SU-DHL-6 (cell line): ENCODE data around the gene TAX1BP1.

Experiments
- H2AFZ ChIP-seq: fragments of 200-600 bp; sonication (generic); 2 replicates; pipeline ENCODE4 v1.6.1; 2014; ENCODE audit warnings: low read depth, mild to moderate bottlenecking, moderate library complexity, mixed read lengths, antibody characterized with exemption, low read length; ENCODE audit not compliant: severe bottlenecking
- H3F3A ChIP-seq: fragments of 200-600 bp; shearing (Covaris generic); 2 replicates; pipeline ENCODE4 v1.6.0; 2016; ENCODE audit warnings: antibody characterized with exemption, mild to moderate bottlenecking; ENCODE audit not compliant: insufficient read depth
- H3K27ac ChIP-seq: fragments of 200-600 bp; sonication (generic); 2 replicates; pipeline ENCODE4 v1.5.1; 2016; ENCODE audit warnings: low read depth, mild to moderate bottlenecking, low read length, moderate library complexity, mixed read lengths
- H3K27me3 ChIP-seq: fragments of 200-600 bp; sonication (generic), shearing (Covaris generic); 2 replicates; pipeline ENCODE4 v1.6.0; 2014; ENCODE audit warnings: mild to moderate bottlenecking, low read length
- H3K36me3 ChIP-seq: fragments of 200-600 bp; sonication (generic); 2 replicates; pipeline ENCODE4 v1.6.1; 2014; ENCODE audit warnings: mild to moderate bottlenecking, low read length, mixed read lengths
- H3K4me2 ChIP-seq: fragments of 300-600, 200-600 bp; shearing (Covaris generic), sonication (generic); 2 replicates; pipeline ENCODE4 v1.6.0; 2014; ENCODE audit warnings: low read length, low read depth, mild to moderate bottlenecking; ENCODE audit not compliant: poor library complexity, severe bottlenecking
- H3K4me3 ChIP-seq: fragments of 200-600 bp; sonication (generic); 2 replicates; pipeline ENCODE4 v1.5.1; 2014; ENCODE audit warnings: antibody characterized with exemption, low read length, mild to moderate bottlenecking, mixed read lengths; ENCODE audit not compliant: insufficient read depth, poor library complexity, severe bottlenecking
- H3K79me2 ChIP-seq: fragments of 200-600 bp; sonication (generic); 2 replicates; pipeline ENCODE4 v1.6.1; 2014; ENCODE audit warnings: mild to moderate bottlenecking, low read length, moderate library complexity; ENCODE audit not compliant: insufficient read depth
- H3K9ac ChIP-seq: fragments of 200-600 bp; sonication (generic); 2 replicates; pipeline ENCODE4 v1.7.0; 2014; ENCODE audit warnings: mild to moderate bottlenecking, low read length
- H3K9me2 ChIP-seq: fragments of 200-600 bp; sonication (generic); replicated peaks from 2 replicates; pipeline ENCODE4 v1.6.1; 2014; ENCODE audit warnings: low read length; ENCODE audit not compliant: insufficient read depth
- H3K9me3 ChIP-seq: fragments of 200-600 bp; sonication (generic); 2 replicates; pipeline ENCODE4 v1.6.1; 2014; ENCODE audit warnings: low read length, mixed read lengths; ENCODE audit not compliant: insufficient read depth
- H4K20me1 ChIP-seq: fragments of 200-600 bp; sonication (generic); 2 replicates; pipeline ENCODE4 v1.6.1; 2014; ENCODE audit warnings: low read depth, mild to moderate bottlenecking, antibody characterized with exemption, low read length, moderate library complexity, mixed read lengths
- EZH2phosphoT487 ChIP-seq: fragments of 200-600 bp; sonication (generic), shearing (Covaris generic); conservative IDR thresholded peaks from 2 replicates; pipeline ENCODE4 v1.6.1; 2018; ENCODE audit warnings: mild to moderate bottlenecking, antibody characterized with exemption, low read length, moderate library complexity, mixed read lengths
- TF ChIP-seq, protein P1 (sequence below): fragments of 200-600 bp; sonication (generic); IDR thresholded peaks from one replicate; pipeline ENCODE4 v1.5.1; 2017; ENCODE audit warnings: antibody characterized with exemption, mild to moderate bottlenecking, low read length, moderate library complexity; ENCODE audit not compliant: insufficient read depth, poor library complexity, severe bottlenecking

TAX1BP1 gene

DNA sequence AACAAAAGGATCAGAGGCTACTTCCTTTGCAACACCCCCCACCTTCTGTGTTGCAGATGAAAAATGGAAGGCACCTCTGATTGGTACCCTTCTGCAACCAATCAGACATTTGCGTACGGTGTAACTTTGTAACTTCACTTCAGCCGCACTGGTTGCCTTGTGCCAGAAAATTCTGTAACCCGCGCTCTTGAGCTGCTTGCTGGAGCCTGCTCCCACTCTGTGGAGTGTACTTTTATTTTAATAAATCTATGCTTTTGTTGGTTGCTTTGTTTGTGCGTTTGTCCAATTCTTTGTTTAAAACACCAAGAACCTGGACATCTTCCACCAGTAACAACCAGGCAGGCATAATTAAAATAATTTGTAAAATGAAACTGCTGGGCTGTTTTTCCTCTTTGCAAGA is 31.5 kb upstream of the TAX1BP1 start:
- Histone ChIP-seq H4K20me1 (no peaks in the 10 kb centered on the region), H2AFZ (no peak overlapping the region), H3K9ac (no peak overlapping the region), H3K36me3 (no peaks in the 10 kb centered on the region), H3K79me2 (no peaks in the 10 kb centered on the region), H3K4me2 (no peak overlapping the region), H3K27ac (no peak overlapping the region), H3F3A (no peaks in the 10 kb centered on the region), H3K27me3 (no peaks in the 10 kb centered on the region), H3K4me3 (no peak overlapping the region), H3K9me3 (no peaks in the 10 kb centered on the region), H3K9me2 (no peaks in the 10 kb centered on the region)
- TF ChIP-seq, protein P1, sequence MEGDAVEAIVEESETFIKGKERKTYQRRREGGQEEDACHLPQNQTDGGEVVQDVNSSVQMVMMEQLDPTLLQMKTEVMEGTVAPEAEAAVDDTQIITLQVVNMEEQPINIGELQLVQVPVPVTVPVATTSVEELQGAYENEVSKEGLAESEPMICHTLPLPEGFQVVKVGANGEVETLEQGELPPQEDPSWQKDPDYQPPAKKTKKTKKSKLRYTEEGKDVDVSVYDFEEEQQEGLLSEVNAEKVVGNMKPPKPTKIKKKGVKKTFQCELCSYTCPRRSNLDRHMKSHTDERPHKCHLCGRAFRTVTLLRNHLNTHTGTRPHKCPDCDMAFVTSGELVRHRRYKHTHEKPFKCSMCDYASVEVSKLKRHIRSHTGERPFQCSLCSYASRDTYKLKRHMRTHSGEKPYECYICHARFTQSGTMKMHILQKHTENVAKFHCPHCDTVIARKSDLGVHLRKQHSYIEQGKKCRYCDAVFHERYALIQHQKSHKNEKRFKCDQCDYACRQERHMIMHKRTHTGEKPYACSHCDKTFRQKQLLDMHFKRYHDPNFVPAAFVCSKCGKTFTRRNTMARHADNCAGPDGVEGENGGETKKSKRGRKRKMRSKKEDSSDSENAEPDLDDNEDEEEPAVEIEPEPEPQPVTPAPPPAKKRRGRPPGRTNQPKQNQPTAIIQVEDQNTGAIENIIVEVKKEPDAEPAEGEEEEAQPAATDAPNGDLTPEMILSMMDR = no peak
- no peak for TF ChIP-seq EZH2phosphoT487

DNA sequence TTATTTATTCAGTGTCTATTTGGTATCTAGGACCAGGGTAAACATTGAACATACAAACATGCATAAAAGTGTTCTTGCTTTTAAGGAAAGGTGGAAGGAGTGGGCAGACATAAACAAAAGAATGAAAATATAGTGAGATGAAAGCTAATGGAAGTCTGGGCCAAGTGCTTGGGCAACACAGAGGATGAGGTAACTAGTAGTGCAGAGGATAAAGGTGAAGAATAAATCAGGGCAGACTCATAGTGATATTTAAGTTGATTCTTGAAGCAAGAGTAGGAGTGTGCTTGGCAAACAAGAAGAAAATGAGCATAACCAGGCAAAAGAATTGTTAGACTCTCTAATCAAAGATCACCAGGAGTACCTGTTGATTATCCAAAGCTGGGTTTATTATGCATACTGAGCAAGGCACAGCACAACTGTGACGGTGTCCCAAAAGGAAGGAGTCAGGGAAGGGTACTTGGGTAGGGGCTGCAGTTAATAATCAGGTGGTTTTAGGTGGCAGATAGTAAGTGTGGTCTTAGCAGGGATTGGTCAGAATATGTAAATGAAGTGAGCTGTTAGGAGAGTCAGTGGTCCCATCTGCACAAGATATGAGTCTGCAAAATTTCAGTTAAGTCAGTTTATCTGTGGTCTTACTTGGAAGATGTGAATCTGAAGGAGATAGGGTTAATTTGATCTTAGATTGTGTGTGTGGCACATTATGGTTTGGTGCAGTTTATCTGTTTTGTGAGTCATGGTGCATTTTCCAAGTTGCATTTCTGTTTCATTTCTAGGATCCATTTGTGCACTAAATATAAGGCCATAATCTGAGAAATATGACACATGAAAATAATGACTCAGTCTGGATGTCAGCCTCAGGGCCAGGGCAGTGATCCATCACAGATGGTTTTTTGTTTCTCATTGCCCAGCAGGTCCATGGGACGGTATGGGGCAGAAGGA is 30.6 kb upstream of the TAX1BP1 start:
- no peak for TF ChIP-seq EZH2phosphoT487
- TF ChIP-seq, protein P1 = no peak
- no peak overlapping the region for H3K9ac ChIP-seq
- H3K9me2 ChIP-seq = no peaks in the 10 kb centered on the region
- no peak overlapping the region for H3K27ac ChIP-seq
- no peaks in the 10 kb centered on the region for H4K20me1 ChIP-seq
- no peaks in the 10 kb centered on the region for H3F3A ChIP-seq
- H3K79me2 ChIP-seq = no peaks in the 10 kb centered on the region
- no peak overlapping the region for H2AFZ ChIP-seq
- H3K4me3 ChIP-seq = no peak overlapping the region
- no peaks in the 10 kb centered on the region for H3K9me3 ChIP-seq
- H3K36me3 ChIP-seq = no peaks in the 10 kb centered on the region
- H3K4me2 ChIP-seq = no peak overlapping the region
- no peaks in the 10 kb centered on the region for H3K27me3 ChIP-seq

DNA sequence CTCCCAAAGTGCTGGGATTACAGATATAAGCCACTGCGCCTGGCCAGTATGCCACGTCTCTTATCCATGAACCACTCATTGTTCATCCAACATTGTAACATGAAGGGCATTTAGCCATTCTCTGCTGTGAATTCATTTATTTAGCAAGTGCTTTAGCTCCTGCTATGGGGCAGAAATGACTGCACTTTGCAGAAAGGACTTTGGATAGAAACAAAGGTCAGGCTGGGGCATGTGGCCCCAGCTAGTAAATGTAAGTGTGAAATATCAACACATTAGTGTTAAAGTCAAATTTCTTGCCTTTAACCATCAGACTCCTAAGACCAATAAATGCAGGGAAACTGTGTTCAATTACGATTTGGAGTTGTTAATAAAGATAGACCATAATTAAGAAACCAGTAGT is 27.7 kb upstream of the TAX1BP1 start:
- no peak overlapping the region for H3K4me2 ChIP-seq
- H3K4me3 ChIP-seq = no peak overlapping the region
- no peak overlapping the region for H3K9ac ChIP-seq
- H3F3A ChIP-seq = no peaks in the 10 kb centered on the region
- H3K79me2 ChIP-seq = no peaks in the 10 kb centered on the region
- no peaks in the 10 kb centered on the region for H3K9me3 ChIP-seq
- no peak overlapping the region for H2AFZ ChIP-seq
- H3K27ac ChIP-seq = no peak overlapping the region
- H3K27me3 ChIP-seq = no peaks in the 10 kb centered on the region
- no peaks in the 10 kb centered on the region for H3K36me3 ChIP-seq
- H4K20me1 ChIP-seq = no peaks in the 10 kb centered on the region
- TF ChIP-seq, protein P1 = no peak
- H3K9me2 ChIP-seq = no peaks in the 10 kb centered on the region
